Astrocyte (in vitro differentiated cells and primary cell): Measurements from ENCODE around the gene FAM210A. TPM values are rescaled to one million over a fixed set of nuclear protein-coding genes. Genes with fewer than 3 reads are reported as not detected.
"Not testable (repeated sequence)": the region's sequence is repeated elsewhere in the genome, so short reads cannot be mapped to it uniquely, and the experiment has no call there.

Experiments
- DNase-seq: peaks from one replicate; pipeline ENCODE4 v3.0.0-alpha.2; 2010; ENCODE audit warnings: low read depth
- FAIRE-seq: peaks from 2 replicates; lab custom pipeline; 2011; peaks lifted over from hg19 to GRCh38; lab: Jason Lieb, UNC
- H2AFZ ChIP-seq: 2 replicates; pipeline ENCODE4 v1.6.0; 2012; ENCODE audit warnings: low read depth, low read length, inconsistent platforms
- H3K27ac ChIP-seq: 2 replicates; pipeline ENCODE4 v1.5.1; 2011; ENCODE audit warnings: low read depth, low read length, inconsistent platforms
- H3K27me3 ChIP-seq: 2 replicates; pipeline ENCODE4 v1.6.0; 2011; ENCODE audit warnings: low read length, inconsistent platforms; ENCODE audit not compliant: insufficient read depth
- H3K36me3 ChIP-seq: 2 replicates; pipeline ENCODE4 v1.5.1; 2011; ENCODE audit warnings: low read length, inconsistent platforms; ENCODE audit not compliant: insufficient read depth
- H3K4me1 ChIP-seq: 2 replicates; pipeline ENCODE4 v1.5.1; 2011; ENCODE audit warnings: low read length, inconsistent platforms; ENCODE audit not compliant: insufficient read depth
- H3K4me2 ChIP-seq: 2 replicates; pipeline ENCODE4 v1.6.0; 2012; ENCODE audit warnings: low read length, inconsistent platforms
- H3K4me3 ChIP-seq: 2 replicates; pipeline ENCODE4 v1.5.1; 2011; ENCODE audit warnings: low read depth, mild to moderate bottlenecking, low read length, inconsistent platforms; ENCODE audit not compliant: insufficient read depth
- H3K79me2 ChIP-seq: 2 replicates; pipeline ENCODE4 v1.6.0; 2012; ENCODE audit warnings: mild to moderate bottlenecking, low read length, inconsistent platforms; ENCODE audit not compliant: insufficient read depth
- H3K9ac ChIP-seq: 2 replicates; pipeline ENCODE4 v1.6.0; 2012; ENCODE audit warnings: mild to moderate bottlenecking, low read length, inconsistent platforms
- H3K9me3 ChIP-seq: 2 replicates; pipeline ENCODE4 v1.5.1; 2012; ENCODE audit warnings: low read depth, mild to moderate bottlenecking, low read length, inconsistent platforms; ENCODE audit not compliant: insufficient read depth
- H4K20me1 ChIP-seq: 2 replicates; pipeline ENCODE4 v1.6.0; 2012; ENCODE audit warnings: low read length, inconsistent platforms; ENCODE audit not compliant: insufficient read depth
- H3K27ac Mint-ChIP-seq: one replicate; pipeline ENCODE4 v1.8.0; 2021; ENCODE audit warnings: mild to moderate bottlenecking, mixed read lengths; ENCODE audit not compliant: unreplicated experiment
- H3K27me3 Mint-ChIP-seq: one replicate; pipeline ENCODE4 v1.8.0; 2021; ENCODE audit warnings: low read depth, mixed read lengths; ENCODE audit not compliant: unreplicated experiment
- H3K36me3 Mint-ChIP-seq: one replicate; pipeline ENCODE4 v1.8.0; 2021; ENCODE audit warnings: low read depth, mixed read lengths; ENCODE audit not compliant: unreplicated experiment
- H3K4me1 Mint-ChIP-seq: one replicate; pipeline ENCODE4 v1.8.0; 2021; ENCODE audit warnings: low read depth, mixed read lengths; ENCODE audit not compliant: unreplicated experiment
- H3K4me3 Mint-ChIP-seq: one replicate; pipeline ENCODE4 v1.8.0; 2021; ENCODE audit warnings: mild to moderate bottlenecking, moderate library complexity, mixed read lengths; ENCODE audit not compliant: unreplicated experiment
- H3K9me3 Mint-ChIP-seq: one replicate; pipeline ENCODE4 v1.8.0; 2021; ENCODE audit warnings: mild to moderate bottlenecking, mixed read lengths; ENCODE audit not compliant: unreplicated experiment
- EZH2 ChIP-seq: IDR thresholded peaks from 2 replicates; pipeline ENCODE4 v1.6.1; 2012; ENCODE audit warnings: mild to moderate bottlenecking, low read length, inconsistent platforms; ENCODE audit not compliant: insufficient read depth
- total RNA-seq: library from RNA; stranded (reverse); gene quantifications from 2 replicates; pipeline ENCODE4 v1.2.1, GENCODE V29; 2021
- TF ChIP-seq, protein P1 (sequence below): IDR thresholded peaks from 2 replicates; pipeline ENCODE4 v1.5.1; 2011; ENCODE audit warnings: low read depth, mild to moderate bottlenecking, inconsistent platforms, low read length, moderate library complexity; ENCODE audit not compliant: insufficient read depth

Gene FAM210A
- total RNA-seq, 1 donor from 2014 or later = 21.9 TPM

DNA sequence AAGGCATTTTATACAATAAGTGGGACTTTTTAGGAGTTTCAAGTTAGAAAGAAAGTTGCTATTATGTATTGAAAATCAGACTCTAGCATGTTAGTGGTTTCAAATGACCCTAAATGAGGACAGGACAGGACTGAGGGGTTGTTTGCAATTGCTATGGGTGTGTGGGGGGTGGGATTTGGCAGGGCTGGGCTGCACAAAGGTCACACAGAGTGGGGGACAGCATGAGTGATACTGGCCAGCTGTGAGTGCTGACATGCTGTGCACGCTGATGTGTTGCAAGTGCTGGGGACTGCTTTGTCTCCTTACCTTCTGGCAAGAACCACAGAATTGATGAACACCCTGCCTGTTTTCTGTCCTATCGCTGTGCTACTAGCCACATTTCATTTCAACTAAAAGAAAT, 29.9 kb upstream of the FAM210A start:
- no peaks in the 10 kb centered on the region for H3K4me1 ChIP-seq
- H3K36me3 ChIP-seq = peaks cover 33% of the 10 kb centered on the region
- H3K4me3 Mint-ChIP-seq = no peak overlapping the region
- no peaks in the 10 kb centered on the region for H3K27me3 Mint-ChIP-seq
- H3K9me3 ChIP-seq = no peaks in the 10 kb centered on the region
- H3K4me3 ChIP-seq = no peak overlapping the region
- H3K9ac ChIP-seq = no peak overlapping the region
- H3K79me2 ChIP-seq = no peaks in the 10 kb centered on the region
- H3K27ac ChIP-seq = no peak overlapping the region
- no peaks in the 10 kb centered on the region for H4K20me1 ChIP-seq
- no peaks in the 10 kb centered on the region for H3K4me1 Mint-ChIP-seq
- H3K9me3 Mint-ChIP-seq = no peaks in the 10 kb centered on the region
- H3K36me3 Mint-ChIP-seq = peaks cover 33% of the 10 kb centered on the region
- H3K4me2 ChIP-seq = no peak overlapping the region
- no peak for DNase-seq
- TF ChIP-seq EZH2 = no peak
- TF ChIP-seq, protein P1, sequence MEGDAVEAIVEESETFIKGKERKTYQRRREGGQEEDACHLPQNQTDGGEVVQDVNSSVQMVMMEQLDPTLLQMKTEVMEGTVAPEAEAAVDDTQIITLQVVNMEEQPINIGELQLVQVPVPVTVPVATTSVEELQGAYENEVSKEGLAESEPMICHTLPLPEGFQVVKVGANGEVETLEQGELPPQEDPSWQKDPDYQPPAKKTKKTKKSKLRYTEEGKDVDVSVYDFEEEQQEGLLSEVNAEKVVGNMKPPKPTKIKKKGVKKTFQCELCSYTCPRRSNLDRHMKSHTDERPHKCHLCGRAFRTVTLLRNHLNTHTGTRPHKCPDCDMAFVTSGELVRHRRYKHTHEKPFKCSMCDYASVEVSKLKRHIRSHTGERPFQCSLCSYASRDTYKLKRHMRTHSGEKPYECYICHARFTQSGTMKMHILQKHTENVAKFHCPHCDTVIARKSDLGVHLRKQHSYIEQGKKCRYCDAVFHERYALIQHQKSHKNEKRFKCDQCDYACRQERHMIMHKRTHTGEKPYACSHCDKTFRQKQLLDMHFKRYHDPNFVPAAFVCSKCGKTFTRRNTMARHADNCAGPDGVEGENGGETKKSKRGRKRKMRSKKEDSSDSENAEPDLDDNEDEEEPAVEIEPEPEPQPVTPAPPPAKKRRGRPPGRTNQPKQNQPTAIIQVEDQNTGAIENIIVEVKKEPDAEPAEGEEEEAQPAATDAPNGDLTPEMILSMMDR = no peak
- H2AFZ ChIP-seq = no peak overlapping the region
- H3K27me3 ChIP-seq = no peaks in the 10 kb centered on the region
- FAIRE-seq = no peak
- no peak overlapping the region for H3K27ac Mint-ChIP-seq

DNA sequence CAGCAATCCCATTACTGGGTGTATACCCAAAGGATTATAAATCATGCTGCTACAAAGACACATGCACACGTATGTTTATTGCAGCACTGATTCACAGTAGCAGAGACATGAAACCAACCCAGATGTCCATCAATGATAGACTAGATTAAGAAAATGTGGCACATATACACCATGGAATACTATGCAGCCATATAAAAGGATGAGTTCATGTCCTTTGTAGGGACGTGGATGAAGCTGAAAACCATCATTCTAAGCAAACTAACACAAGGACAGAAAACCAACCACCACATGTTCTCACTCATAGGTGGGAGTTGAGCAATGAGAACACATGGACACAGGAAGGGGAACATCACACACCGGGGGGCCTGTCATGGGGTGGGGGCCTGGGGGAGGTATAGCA, 25.2 kb upstream of the FAM210A start:
- not testable (repeated sequence) for FAIRE-seq, H3K27me3 Mint-ChIP-seq, H4K20me1 ChIP-seq, H3K9ac ChIP-seq, DNase-seq, H2AFZ ChIP-seq, H3K79me2 ChIP-seq, H3K27ac ChIP-seq, H3K4me1 ChIP-seq, H3K27me3 ChIP-seq, H3K4me3 Mint-ChIP-seq, H3K4me3 ChIP-seq, H3K9me3 Mint-ChIP-seq, H3K9me3 ChIP-seq, H3K27ac Mint-ChIP-seq, H3K4me2 ChIP-seq, H3K4me1 Mint-ChIP-seq
- H3K36me3 ChIP-seq = peaks cover 41% of the 10 kb centered on the region
- peaks cover 42% of the 10 kb centered on the region for H3K36me3 Mint-ChIP-seq

- Histone ChIP-seq H3K4me3 (no peak overlapping the region), H3K27ac (no peak overlapping the region), H4K20me1 (no peaks in the 10 kb centered on the region), H3K9ac (no peak overlapping the region), H2AFZ (no peak overlapping the region), H3K27me3 (no peaks in the 10 kb centered on the region), H3K79me2 (no peaks in the 10 kb centered on the region), H3K4me2 (no peak overlapping the region), H3K36me3 (peaks cover 36% of the 10 kb centered on the region), H3K4me1 (no peaks in the 10 kb centered on the region), H3K9me3 (no peaks in the 10 kb centered on the region)
- DNase-seq (no peak), FAIRE-seq (no peak)
- no peak for TF ChIP-seq EZH2
- TF ChIP-seq, protein P1 = no peak
- Mint-ChIP-seq H3K27ac (no peak overlapping the region), H3K4me3 (no peak overlapping the region), H3K9me3 (no peaks in the 10 kb centered on the region), H3K36me3 (peaks cover 29% of the 10 kb centered on the region), H3K4me1 (no peaks in the 10 kb centered on the region), H3K27me3 (no peaks in the 10 kb centered on the region)
These were observed 20.3 kb upstream of the FAM210A start for GRCh38 chr18:13746633-13747032.
